ENCODE data around the gene NEURL4.
"Not testable (repeated sequence)": the region's sequence is repeated elsewhere in the genome, so short reads cannot be mapped to it uniquely, and the experiment has no call there.

Gene NEURL4

DNA sequence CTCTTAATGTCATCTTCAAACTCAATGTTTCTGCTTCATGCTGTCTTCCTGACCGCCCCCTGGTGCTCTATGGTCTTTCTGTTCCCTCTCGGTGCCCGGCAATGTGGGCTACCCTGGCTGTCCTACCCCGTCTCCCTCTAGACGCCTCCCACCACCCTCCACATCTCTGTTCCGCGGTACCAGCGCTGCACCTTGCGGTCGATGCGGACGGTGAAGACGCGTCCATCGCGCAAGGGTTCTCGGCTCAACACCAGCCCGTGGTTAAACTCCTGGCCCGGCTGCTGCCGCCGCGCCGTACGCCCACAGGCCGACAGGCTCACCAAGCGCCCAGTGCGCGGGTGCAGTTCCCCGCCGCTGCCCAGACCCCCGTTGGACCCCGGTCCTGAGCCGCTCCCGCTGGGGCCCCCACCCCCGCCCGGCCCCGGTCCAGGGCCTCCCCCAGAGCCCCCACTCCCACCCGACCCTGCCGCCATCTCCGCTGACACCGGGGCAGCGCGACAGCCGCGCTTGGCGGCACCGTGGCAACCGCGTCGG lies at the start of gene NEURL4:
Gene NEURL4 (minus strand): TSS at position 496 of the 534 bp plus-strand sequence. CDS start 23 bp downstream, at position 473.
- DNase-seq, result no peak

DNA sequence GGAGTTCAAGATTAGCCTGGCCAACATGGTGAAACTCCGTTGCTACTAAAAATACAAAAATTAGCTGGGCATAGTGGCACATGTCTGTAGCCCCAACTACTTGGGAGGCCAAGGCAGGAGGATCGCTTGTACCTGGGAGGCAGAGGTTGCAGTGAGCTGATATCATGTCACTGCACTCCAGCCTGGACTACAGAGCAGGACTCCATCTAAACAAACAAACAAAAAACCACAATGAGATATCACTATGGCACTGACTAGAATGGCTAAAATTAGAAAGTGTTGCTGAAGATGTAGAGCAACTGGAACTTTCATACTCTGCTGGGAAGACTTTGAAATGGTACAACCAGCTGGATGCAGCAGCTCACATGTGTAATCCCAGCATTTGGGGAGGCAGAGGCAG lies 45.2 kb upstream of the NEURL4 start:
- DNase-seq, result no peak

DNA sequence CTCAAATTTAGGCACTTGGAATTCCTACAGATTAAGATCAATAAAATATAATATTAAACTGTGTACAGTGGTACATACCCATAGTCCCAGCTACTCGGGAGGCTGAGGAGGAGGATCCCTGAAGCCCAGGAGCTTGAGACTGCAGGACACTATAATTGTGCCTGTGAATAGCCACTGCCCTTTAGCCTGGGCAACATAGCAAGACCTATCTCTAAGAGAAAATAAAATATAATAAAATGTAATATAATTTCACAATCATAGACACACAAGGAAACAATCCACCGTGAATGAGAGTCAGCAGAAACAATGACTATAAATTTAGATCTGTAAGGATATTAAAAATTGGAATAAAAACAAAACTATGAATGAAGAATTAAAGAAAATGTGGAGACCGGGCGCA lies 41.7 kb upstream of the NEURL4 start:
- DNase-seq, result no peak

DNA sequence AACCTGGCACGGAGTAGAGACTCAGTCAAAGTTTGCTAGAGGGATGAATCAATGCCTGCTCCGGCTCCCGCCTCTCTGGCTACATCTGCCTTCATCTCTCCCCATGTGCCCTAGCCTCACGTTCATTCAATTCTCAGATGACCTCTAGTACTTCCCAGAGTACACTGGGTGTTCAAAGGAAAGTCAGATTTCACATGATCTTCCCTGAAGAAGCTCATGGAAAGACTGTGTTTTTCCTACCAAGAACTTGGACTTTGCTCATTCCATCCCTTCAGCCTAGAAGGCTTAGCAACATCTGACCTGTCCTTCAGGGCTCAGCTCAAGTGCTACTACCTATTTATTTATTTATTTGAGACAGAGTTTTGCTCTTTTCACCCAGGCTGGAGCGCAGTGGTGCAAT lies 40.7 kb upstream of the NEURL4 start:
- no peak for DNase-seq

GRCh38 chr17:7368599-7368994 lies 39.5 kb upstream of the NEURL4 start:
- not testable (repeated sequence) for DNase-seq

DNA sequence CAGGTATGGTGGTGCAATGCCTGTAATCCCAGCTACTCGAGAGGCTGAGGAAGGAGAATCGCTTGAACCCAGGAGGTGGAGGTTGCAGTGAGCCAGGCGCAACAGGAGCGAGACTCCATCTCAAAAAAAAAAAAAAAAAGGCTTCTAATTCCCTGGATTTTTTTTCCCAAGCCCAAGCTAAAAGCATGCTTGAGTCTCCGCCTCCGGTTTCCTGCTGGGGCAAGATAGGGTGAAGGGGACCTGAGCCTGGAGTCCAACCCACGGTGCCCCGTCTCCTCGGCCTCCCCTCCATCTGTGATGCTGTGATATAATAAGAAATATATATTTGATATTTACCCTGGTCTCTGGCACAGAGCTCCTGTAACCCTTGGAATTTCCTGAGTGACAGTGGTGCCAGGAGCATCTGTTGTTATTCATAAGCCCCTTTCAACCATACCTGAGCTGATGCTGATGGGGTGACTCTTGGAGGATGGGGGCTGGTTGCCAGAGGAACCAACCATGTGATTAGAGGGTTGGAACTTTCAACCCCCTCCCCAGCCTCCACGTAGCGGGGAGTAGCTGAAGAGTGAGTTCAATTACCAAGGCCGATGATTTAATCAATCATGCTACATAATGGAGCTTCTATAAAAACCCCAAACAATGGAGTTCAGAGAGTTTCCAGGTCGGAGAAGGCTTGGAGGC lies 38.9 kb upstream of the NEURL4 start:
- no peak for DNase-seq

- DNase-seq, result no peak
Observed at GRCh38 chr17:7367083-7367482, 37.9 kb upstream of the NEURL4 start.

DNA sequence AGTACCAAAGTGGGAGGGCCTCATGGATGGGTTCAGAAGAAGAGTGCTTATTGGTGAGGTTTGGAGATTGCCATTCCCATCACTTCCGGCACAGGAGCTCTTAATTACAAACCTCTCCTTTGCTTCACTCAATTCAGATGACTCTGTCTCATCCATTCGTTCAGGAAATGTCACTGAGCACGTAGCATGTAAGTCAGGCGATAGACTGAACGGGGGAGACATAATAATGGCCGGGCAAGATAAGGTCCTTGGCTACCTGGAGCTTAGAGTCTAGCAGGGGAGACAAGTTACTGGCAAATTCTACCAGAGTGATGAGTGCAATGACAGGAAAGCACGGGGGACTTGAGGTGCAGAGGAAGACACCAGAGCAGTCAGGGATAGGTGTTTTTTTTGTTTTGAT lies 36.8 kb upstream of the NEURL4 start:
- DNase-seq, result not testable (repeated sequence)

DNA sequence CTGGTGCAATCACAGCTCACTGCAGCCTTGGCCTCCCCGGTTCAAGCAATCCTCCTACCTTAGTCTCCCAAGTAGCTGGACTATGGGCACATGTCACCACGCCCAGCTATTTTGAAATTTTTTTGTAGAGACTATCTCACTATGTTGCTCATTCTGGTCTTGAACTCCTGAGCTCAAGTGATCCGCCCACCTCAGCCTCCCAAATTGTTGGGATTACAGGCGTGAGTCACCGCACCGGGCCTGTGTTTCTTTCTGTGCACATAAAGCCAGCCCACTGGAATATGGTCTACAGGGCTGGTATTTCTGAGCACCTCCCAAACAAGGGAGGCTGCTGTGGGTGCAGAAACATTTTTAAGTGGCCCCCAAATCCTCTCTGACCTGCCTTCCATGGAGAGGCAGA lies 34.2 kb upstream of the NEURL4 start:
- no peak for DNase-seq

DNA sequence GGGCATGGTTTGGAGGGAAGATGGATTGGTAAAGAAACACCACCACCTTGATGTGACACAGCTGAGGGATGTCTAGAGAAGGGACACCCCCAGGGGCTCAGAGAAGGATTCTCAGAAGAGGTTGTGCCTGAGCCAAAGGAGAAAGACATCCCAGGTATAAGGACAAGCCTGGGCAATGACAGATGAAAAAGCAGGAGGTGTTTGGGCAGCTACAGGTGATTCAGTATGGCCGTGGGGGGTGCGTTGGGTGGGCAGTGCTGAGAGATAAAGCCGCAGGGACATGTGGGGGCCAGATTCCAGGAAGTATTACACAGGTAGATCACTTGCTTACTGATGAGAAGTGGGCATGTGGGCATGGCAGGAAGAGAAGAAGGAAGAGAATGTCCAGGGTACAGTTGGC lies 32.8 kb upstream of the NEURL4 start:
- DNase-seq, result no peak

DNA sequence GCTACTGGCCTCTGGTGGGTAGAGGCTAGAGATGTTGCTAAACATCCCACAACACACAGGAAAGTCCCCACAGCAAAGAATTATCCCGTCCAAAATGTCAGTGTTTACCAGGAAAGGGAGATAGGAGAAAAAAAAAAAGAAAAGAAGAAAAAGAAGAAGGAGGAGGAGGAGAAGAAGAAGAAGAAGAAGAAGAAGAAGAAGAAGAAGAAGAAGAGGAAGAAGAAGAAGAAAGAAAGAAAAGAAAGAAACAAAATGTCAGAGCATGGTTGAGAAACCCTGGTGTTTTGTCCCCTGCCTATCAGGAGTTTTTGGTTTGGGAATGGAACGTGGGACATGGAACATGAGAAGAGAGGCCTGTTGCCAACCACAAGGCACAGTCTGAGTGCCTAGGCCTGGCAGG lies 28.2 kb upstream of the NEURL4 start:
- DNase-seq, result no peak

DNA sequence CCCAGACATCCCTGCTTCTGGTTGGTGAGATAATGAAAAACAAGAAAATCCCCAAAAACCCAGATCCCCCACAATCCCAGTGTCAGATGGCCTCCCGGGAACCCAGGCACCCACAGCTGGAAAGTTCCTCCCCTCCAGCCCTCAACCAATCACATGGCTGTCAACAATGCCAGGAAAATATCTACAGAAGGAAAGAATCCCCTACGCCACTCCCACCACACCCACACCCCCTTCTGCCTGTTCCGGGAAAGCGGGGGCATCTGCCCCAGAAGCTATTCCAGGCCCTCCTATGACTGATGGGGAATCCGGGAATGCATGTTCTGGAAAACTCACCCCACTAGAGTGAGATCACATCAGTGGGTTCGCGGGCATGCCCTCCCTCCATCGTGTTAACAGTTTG lies 27.6 kb upstream of the NEURL4 start:
- no peak for DNase-seq

GRCh38 chr17:7356072-7356549 lies 27.0 kb upstream of the NEURL4 start:
- DNase-seq, result peak; percentile 80

DNA sequence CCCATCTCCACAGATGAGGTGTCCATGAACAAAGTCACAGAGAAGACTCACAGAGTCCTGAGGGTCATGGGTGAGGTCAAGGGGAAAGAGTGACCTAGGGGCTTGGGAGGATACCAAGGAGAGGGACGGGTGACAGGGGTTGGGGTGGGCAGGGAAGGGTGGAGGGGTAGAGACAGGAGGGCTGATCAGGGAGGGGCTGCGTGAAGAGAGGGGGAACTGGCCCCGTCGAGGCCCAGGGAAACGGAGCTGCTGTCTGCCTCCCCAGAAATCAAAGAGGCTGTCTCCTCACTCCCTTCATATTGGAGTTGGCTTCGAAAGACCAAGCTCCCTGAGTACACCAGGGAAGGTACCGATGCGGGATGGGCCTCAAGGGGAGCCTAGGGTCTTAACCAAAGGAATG lies 26.4 kb upstream of the NEURL4 start:
- no peak for DNase-seq

DNA sequence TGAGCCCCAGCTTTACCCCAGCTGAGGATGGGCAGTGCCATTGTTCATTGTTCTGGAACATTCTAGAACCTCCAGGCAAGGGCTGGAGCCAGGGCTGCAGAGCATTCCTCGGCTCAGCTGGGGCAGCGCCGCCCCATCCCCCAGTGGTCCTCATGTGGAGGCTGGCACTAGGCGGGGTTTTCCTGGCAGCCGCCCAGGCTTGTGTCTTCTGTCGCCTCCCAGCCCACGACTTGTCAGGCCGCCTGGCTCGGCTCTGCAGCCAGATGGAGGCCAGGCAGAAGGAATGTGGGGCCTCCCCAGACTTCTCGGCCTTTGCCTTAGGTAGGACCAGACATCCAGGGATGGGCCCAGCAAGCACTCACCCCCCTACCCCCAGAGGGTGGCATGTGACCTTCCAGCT lies 25.9 kb upstream of the NEURL4 start, which contains the start of gene TMEM95:
Gene TMEM95 (plus strand): TSS at position 104 of the 400 bp plus-strand sequence. CDS start 49 bp downstream, at position 153.
- peak; percentile 80 for DNase-seq

GRCh38 chr17:7354262-7354843 lies 25.2 kb upstream of the NEURL4 start:
- DNase-seq, result peak; percentile 28

- DNase-seq, result no peak
Observed at GRCh38 chr17:7352910-7353635, 23.9 kb upstream of the NEURL4 start.

GRCh38 chr17:7352503-7352889 lies 23.4 kb upstream of the NEURL4 start:
- DNase-seq, result no peak

- DNase-seq, result peak; percentile 82
Observed at GRCh38 chr17:7351665-7352502, 22.7 kb upstream of the NEURL4 start, which contains the start of gene KCTD11. TSS of gene KCTD11 (plus strand) at chr17:7352162.

DNA sequence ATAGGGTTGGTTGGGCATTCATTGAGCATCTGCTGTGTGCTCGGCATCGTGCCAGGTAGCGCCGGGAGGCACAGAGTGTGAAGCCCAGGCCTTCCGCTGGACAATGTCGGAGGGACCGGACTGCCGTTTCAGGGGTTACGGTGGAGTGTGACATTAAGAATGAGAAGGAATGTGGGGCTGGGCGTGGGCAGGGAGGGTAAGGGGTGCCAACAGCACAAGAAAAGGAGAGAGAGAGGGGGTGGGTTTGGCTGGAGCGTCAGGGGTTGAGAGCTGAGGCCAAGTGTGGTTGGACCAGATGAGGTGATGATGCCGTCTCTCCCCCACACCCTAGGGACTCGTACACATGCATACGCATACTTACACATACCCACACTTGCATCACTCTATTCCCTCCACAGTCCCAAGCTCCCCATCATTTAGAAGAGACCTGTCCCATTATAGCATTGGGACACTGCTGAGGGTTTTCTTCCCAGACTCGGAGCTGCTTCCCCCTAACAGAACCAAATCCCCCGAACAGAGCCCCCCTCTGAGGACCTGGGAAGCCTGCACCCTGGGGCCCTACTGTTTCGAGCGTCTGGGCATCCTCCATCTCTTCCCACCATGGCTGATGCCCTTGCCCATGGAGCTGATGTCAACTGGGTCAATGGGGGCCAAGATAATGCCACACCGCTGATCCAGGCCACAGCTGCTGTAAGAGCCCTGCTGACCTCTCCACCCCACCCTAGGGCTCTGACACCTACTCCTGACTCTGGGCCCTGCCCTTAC lies 19.5 kb upstream of the NEURL4 start:
- DNase-seq, result no peak

GRCh38 chr17:7347630-7348477 lies 18.7 kb upstream of the NEURL4 start:
- no peak for DNase-seq
